H1 (cell line): Measurements from ENCODE around the gene TCF7L1. TPM values are rescaled to one million over a fixed set of nuclear protein-coding genes. Genes with fewer than 3 reads are reported as not detected.

Source experiments
- CTCF ChIA-PET: fragments of 300-600 bp; sonication (Branson Sonifier 250); formaldehyde crosslinking; loops from one replicate; lab custom pipeline; 2021; ENCODE audit not compliant: partially characterized antibody; lab: Charles Lee
- POLR2A ChIA-PET: fragments of 300-600 bp; sonication (Branson Sonifier 250); formaldehyde crosslinking; loops from one replicate; lab custom pipeline; 2021; ENCODE audit warnings: inconsistent platforms; ENCODE audit not compliant: partially characterized antibody; lab: Charles Lee
- DNase-seq, 2 experiments: peaks; one replicate each; pipeline versions ENCODE4 v3.0.0 to v3.0.0-alpha.2; 2010 to 2022; ENCODE audit warnings: low spot score in 2 of 2, low read depth in 1 of 2, mixed read lengths in 1 of 2
- FAIRE-seq: peaks from 2 replicates; lab custom pipeline; 2011; peaks lifted over from hg19 to GRCh38; lab: Jason Lieb, UNC
- H2AFZ ChIP-seq: 2 replicates; pipeline ENCODE4 v1.8.1; 2012; ENCODE audit warnings: low read length, inconsistent platforms
- H2AK5ac ChIP-seq: 2 replicates; pipeline ENCODE4 v1.6.1; 2013; ENCODE audit warnings: low read depth, low read length
- H2BK120ac ChIP-seq: replicated peaks from 2 replicates; pipeline ENCODE3; 2013; ENCODE audit warnings: low read depth, low read length, inconsistent platforms
- H2BK12ac ChIP-seq: 2 replicates; pipeline ENCODE4 v1.6.1; 2013; ENCODE audit warnings: low read depth, low read length
- H2BK15ac ChIP-seq: 2 replicates; pipeline ENCODE4 v1.6.1; 2013; ENCODE audit warnings: low read length
- H2BK20ac ChIP-seq: 2 replicates; pipeline ENCODE4 v1.6.1; 2013; ENCODE audit warnings: low read length
- H2BK5ac ChIP-seq: 2 replicates; pipeline ENCODE4 v1.6.1; 2013; ENCODE audit warnings: low read depth, low read length
- H3K14ac ChIP-seq: 2 replicates; pipeline ENCODE4 v1.6.1; 2013; ENCODE audit warnings: inconsistent platforms; ENCODE audit not compliant: insufficient read length
- H3K18ac ChIP-seq: 2 replicates; pipeline ENCODE4 v1.6.1; 2013; ENCODE audit warnings: low read length; ENCODE audit errors: extremely low read depth
- H3K23ac ChIP-seq: 2 replicates; pipeline ENCODE4 v1.6.1; 2013; ENCODE audit warnings: inconsistent platforms; ENCODE audit not compliant: insufficient read length
- H3K23me2 ChIP-seq: 2 replicates; pipeline ENCODE4 v1.6.1; 2013; ENCODE audit warnings: low read depth, low read length
- H3K27ac ChIP-seq: 2 replicates; pipeline ENCODE4 v1.6.1; 2011; ENCODE audit warnings: low read depth, low read length, inconsistent platforms
- H3K27me3 ChIP-seq, 4 experiments: replicated peaks in 1 of 4; 1 replicate in 1 of 4; 2 replicates in 3 of 4; pipeline versions ENCODE4 v1.6.1 to v1.8.1; 2011 to 2013; ENCODE audit warnings: low read length in 3 of 4, mild to moderate bottlenecking in 3 of 4, inconsistent platforms in 2 of 4, mixed read lengths in 2 of 4, moderate library complexity in 1 of 4; ENCODE audit not compliant: control insufficient read depth in 3 of 4, insufficient read depth in 3 of 4; ENCODE audit errors: extremely low read depth in 1 of 4
- H3K36me3 ChIP-seq, 4 experiments: 2 replicates each; pipeline versions ENCODE4 v1.6.1 to v1.8.1; 2011 to 2013; ENCODE audit warnings: mild to moderate bottlenecking in 4 of 4, low read length in 3 of 4, moderate library complexity in 2 of 4, control low read depth in 1 of 4, inconsistent platforms in 1 of 4; ENCODE audit not compliant: insufficient read depth in 4 of 4, control insufficient read depth in 2 of 4
- H3K4ac ChIP-seq: replicated peaks from 2 replicates; pipeline ENCODE3; 2013; ENCODE audit warnings: low read length, low read depth, mixed read lengths, inconsistent platforms; ENCODE audit not compliant: insufficient read length
- H3K4me1 ChIP-seq, 4 experiments: replicated peaks in 1 of 4; 1 replicate in 1 of 4; 2 replicates in 3 of 4; pipeline versions ENCODE4 v1.6.1 to v1.8.1; 2011 to 2013; ENCODE audit warnings: low read length in 3 of 4, inconsistent platforms in 2 of 4, mixed read lengths in 1 of 4; ENCODE audit not compliant: insufficient read depth in 4 of 4, control insufficient read depth in 3 of 4
- H3K4me2 ChIP-seq, 2 experiments: 2 replicates each; pipeline versions ENCODE4 v1.6.1 to v1.8.1; 2011 to 2013; ENCODE audit warnings: low read depth in 2 of 2, low read length in 2 of 2, control low read depth in 1 of 2, inconsistent platforms in 1 of 2, mild to moderate bottlenecking in 1 of 2; ENCODE audit not compliant: insufficient read depth in 1 of 2
- H3K4me3 ChIP-seq, 4 experiments: fragments of 200-600, 300-600 bp in 1 of 4; sonication (generic), shearing (Covaris generic), sonication (Bioruptor Twin) in 1 of 4; 2 replicates each; pipeline versions ENCODE4 v1.5.1 to v1.8.1; 2011 to 2016; ENCODE audit warnings: low read length in 4 of 4, low read depth in 3 of 4, control low read depth in 2 of 4, inconsistent platforms in 2 of 4, mild to moderate bottlenecking in 2 of 4, mixed read lengths in 1 of 4, moderate library complexity in 1 of 4; ENCODE audit not compliant: insufficient read depth in 2 of 4; ENCODE audit errors: extremely low read depth in 1 of 4
- H3K56ac ChIP-seq: replicated peaks from 2 replicates; pipeline ENCODE3; 2013; ENCODE audit warnings: low read depth, mild to moderate bottlenecking, mixed read lengths, low read length, inconsistent platforms; ENCODE audit not compliant: insufficient read length
- H3K79me1 ChIP-seq: 2 replicates; pipeline ENCODE4 v1.6.1; 2013; ENCODE audit warnings: low read depth, low read length, control low read depth
- H3K79me2 ChIP-seq, 2 experiments: 2 replicates each; pipeline versions ENCODE4 v1.6.1 to v1.8.1; 2012 to 2013; ENCODE audit warnings: low read length in 2 of 2, mild to moderate bottlenecking in 2 of 2, inconsistent platforms in 1 of 2; ENCODE audit not compliant: insufficient read depth in 2 of 2, control insufficient read depth in 1 of 2
- H3K9ac ChIP-seq, 4 experiments: replicated peaks in 1 of 4; 1 replicate in 1 of 4; 2 replicates in 3 of 4; pipeline versions ENCODE4 v1.6.1 to v1.8.1; 2011 to 2013; ENCODE audit warnings: low read depth in 3 of 4, low read length in 3 of 4, control low read depth in 2 of 4, mild to moderate bottlenecking in 2 of 4, moderate library complexity in 2 of 4, inconsistent platforms in 1 of 4; ENCODE audit errors: extremely low read depth in 1 of 4
- H3K9me3 ChIP-seq, 2 experiments: 2 replicates each; pipeline versions ENCODE4 v1.6.1 to v1.8.1; 2012 to 2013; ENCODE audit warnings: mild to moderate bottlenecking in 2 of 2, moderate library complexity in 2 of 2, control low read depth in 1 of 2, inconsistent platforms in 1 of 2, low read depth in 1 of 2, low read length in 1 of 2, mixed read lengths in 1 of 2; ENCODE audit not compliant: insufficient read depth in 2 of 2
- H4K20me1 ChIP-seq, 2 experiments: replicated peaks in 1 of 2; 2 replicates each; pipeline versions ENCODE3 to v1.8.1; 2011 to 2013; ENCODE audit warnings: inconsistent platforms in 2 of 2, low read length in 2 of 2, mild to moderate bottlenecking in 1 of 2; ENCODE audit not compliant: insufficient read depth in 2 of 2, control insufficient read depth in 1 of 2
- H4K5ac ChIP-seq: 2 replicates; pipeline ENCODE4 v1.6.1; 2013; ENCODE audit warnings: low read length, low read depth, mixed read lengths, inconsistent platforms; ENCODE audit not compliant: insufficient read length
- H4K8ac ChIP-seq: 2 replicates; pipeline ENCODE4 v1.8.0; 2013; ENCODE audit warnings: mild to moderate bottlenecking, moderate library complexity, low read length, inconsistent platforms; ENCODE audit not compliant: insufficient read depth; ENCODE audit errors: extremely low read depth
- H4K91ac ChIP-seq: replicated peaks from 2 replicates; pipeline ENCODE3; 2013; ENCODE audit warnings: low read length, mixed read lengths, inconsistent platforms; ENCODE audit not compliant: insufficient read length
- BACH1 ChIP-seq: IDR thresholded peaks from 2 replicates; pipeline ENCODE4 v1.6.1; 2012; ENCODE audit warnings: low read length, improper control_type of control experiment
- BRCA1 ChIP-seq: IDR thresholded peaks from 2 replicates; pipeline ENCODE4 v1.6.1; 2012; ENCODE audit warnings: low read depth, low read length, improper control_type of control experiment
- CBX8 ChIP-seq: fragments of 300-800, 300-1000 bp; sonication (generic); IDR thresholded peaks from 2 replicates; pipeline ENCODE4 v1.7.1; 2016; ENCODE audit warnings: low read depth, low read length, borderline replicate concordance
- CTCF ChIP-seq, 3 experiments: IDR thresholded peaks; 1 replicate in 2 of 3; 2 replicates in 1 of 3; pipeline versions ENCODE4 v1.5.1 to v1.6.1; 2011; ENCODE audit warnings: low read length in 3 of 3, mild to moderate bottlenecking in 3 of 3, inconsistent platforms in 2 of 3, low read depth in 1 of 3, moderate library complexity in 1 of 3; ENCODE audit not compliant: insufficient read depth in 1 of 3; ENCODE audit errors: control extremely low read depth in 1 of 3
- E2F6 ChIP-seq: IDR thresholded peaks from 2 replicates; pipeline ENCODE4 v1.6.1; 2012; ENCODE audit warnings: inconsistent platforms
- KDM5A ChIP-seq: fragments of 200-600 bp; IDR thresholded peaks from 2 replicates; pipeline ENCODE4 v1.7.1; 2012; ENCODE audit warnings: mild to moderate bottlenecking, low read length, inconsistent platforms, mixed read lengths
- POU5F1 ChIP-seq: IDR thresholded peaks from 2 replicates; pipeline ENCODE4 v1.6.1; 2011; ENCODE audit warnings: low read depth, mild to moderate bottlenecking, low read length, moderate library complexity
- SAP30 ChIP-seq: fragments of 300-600 bp; sonication (generic); IDR thresholded peaks from 2 replicates; pipeline ENCODE4 v1.7.1; 2012; ENCODE audit warnings: low read length, moderate library complexity, mild to moderate bottlenecking, inconsistent platforms; ENCODE audit not compliant: insufficient read depth, insufficient replicate concordance
- WGBS, 2 experiments: shearing (Covaris generic) in 1 of 2; methylation state at CpG; one replicate each; pipeline versions ENCODE4 v1.1.6 to v1.1.7; 2013 to 2015; ENCODE audit warnings: low lambda C conversion rate in 2 of 2, mixed read lengths in 2 of 2, inconsistent platforms in 1 of 2, low coverage in 1 of 2, missing lambda C conversion rate in 1 of 2; ENCODE audit not compliant: insufficient replicate concordance in 2 of 2, insufficient coverage in 1 of 2, insufficient read length in 1 of 2; ENCODE audit errors: extremely low coverage in 1 of 2, missing lambda C conversion rate in 1 of 2; 5-methylcytosine and 5-hydroxymethylcytosine counted together
- polyA plus RNA-seq, 7 experiments: library from polyadenylated mRNA; depleted of rRNA in 3 of 7; stranded (reverse) in 5 of 7; unstranded in 2 of 7; fragments of >200 nt in 5 of 7; fragments of 200-250 nt in 2 of 7; gene quantifications; 1 replicate in 5 of 7; 2 replicates in 1 of 7; 4 replicates in 1 of 7; pipeline versions ENCODE4 v1.2.1 to v1.2.3, GENCODE V29; 2011 to 2013; ENCODE audit warnings: missing spikeins in 2 of 7, mixed read lengths in 2 of 7
- total RNA-seq: library from RNA; stranded (reverse); fragmentation: NEBNext Ultra II Directional; extraction: Animal tissue kit (Norgen Biotek cat#: 25700); gene quantifications from 2 replicates; pipeline ENCODE4 v1.2.1, GENCODE V29; 2021
- TF ChIP-seq, protein P1 (sequence below): IDR thresholded peaks from 2 replicates; pipeline ENCODE4 v1.6.1; 2012; ENCODE audit warnings: inconsistent platforms

TCF7L1 gene
- total and polyA plus RNA-seq, 2 of the 8 experiments (the other 6 are each of a cell fraction or from before 2014, with no cell fraction given), result 27.5 to 108 TPM

GRCh38 chr2:85174943-85175342 lies 41.8 kb downstream of the TCF7L1 start:
- no peak overlapping the region for H2BK12ac ChIP-seq
- H3K18ac ChIP-seq, result no peak overlapping the region; the same call in 1 of the 2 replicates
- H3K23ac ChIP-seq, result no peak overlapping the region
- WGBS, 2 experiments, result 94% methylated on average over 6 of the region's 6 CpGs; no CpG with 5 or more reads in 1 of the 2 experiments
- H3K27me3 ChIP-seq, result no peaks in the 10 kb centered on the region
- no peak overlapping the region for H3K27ac ChIP-seq
- H4K8ac ChIP-seq, result no peak overlapping the region
- no peaks in the 10 kb centered on the region for H3K23me2 ChIP-seq
- no peak overlapping the region for H3K4me3 ChIP-seq
- H3K56ac ChIP-seq, result no peak overlapping the region
- peaks cover 20 to 39% (median 28%) of the 10 kb centered on the region in 4 experiments for H3K4me1 ChIP-seq
- H4K20me1 ChIP-seq, result peaks cover 25 to 37% of the 10 kb centered on the region in 2 experiments
- DNase-seq (no peak), FAIRE-seq (no peak)
- H2BK120ac ChIP-seq, result no peak overlapping the region
- no peak overlapping the region for H3K14ac ChIP-seq
- H3K79me1 ChIP-seq, result peaks cover 31% of the 10 kb centered on the region
- H3K4me2 ChIP-seq, result peak overlapping the region in 1 of 2 experiments; percentile 22; a peak in 3 of 4 replicates
- H3K9ac ChIP-seq, result no peak overlapping the region
- no peaks in the 10 kb centered on the region for H3K36me3 ChIP-seq
- H2BK5ac ChIP-seq, result peak overlapping the region; percentile 80; the same call in 1 of the 2 replicates
- CTCF ChIA-PET, result interaction anchor here (0.6 to 3.3 kb wide), 6 partner anchors 11 to 123 kb away, joined by 3 to 26 read pairs (median 4); no protein-coding TSS in a partner anchor
- H4K5ac ChIP-seq, result no peak overlapping the region
- no peaks in the 10 kb centered on the region for H3K9me3 ChIP-seq
- H2AFZ ChIP-seq, result no peak overlapping the region
- H2BK20ac ChIP-seq, result no peak overlapping the region
- POLR2A ChIA-PET, result interaction anchor here (1.0 to 4.0 kb wide), 6 partner anchors 9 to 41 kb away, joined by 3 to 15 read pairs (median 10); partner anchors contain the start of gene TCF7L1
- H3K4ac ChIP-seq, result no peak overlapping the region
- 0 out of 2 replicates have a peak overlapping the region, but pooled peaks have one; percentile 59 for H2AK5ac ChIP-seq
- no peak overlapping the region for H2BK15ac ChIP-seq
- H3K79me2 ChIP-seq, result peaks cover 31 to 97% of the 10 kb centered on the region in 2 experiments
- H4K91ac ChIP-seq, result no peak overlapping the region
- TF ChIP-seq, protein P1, sequence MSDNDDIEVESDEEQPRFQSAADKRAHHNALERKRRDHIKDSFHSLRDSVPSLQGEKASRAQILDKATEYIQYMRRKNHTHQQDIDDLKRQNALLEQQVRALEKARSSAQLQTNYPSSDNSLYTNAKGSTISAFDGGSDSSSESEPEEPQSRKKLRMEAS, result no peak
- no peak for TF ChIP-seq BACH1
- no peak for TF ChIP-seq SAP30
- TF ChIP-seq BRCA1, result no peak
- TF ChIP-seq KDM5A, result no peak
- TF ChIP-seq CBX8, result no peak
- TF ChIP-seq E2F6, result no peak
- TF ChIP-seq CTCF (IDR thresholded peaks at IDR 0.05; ENCODE audit: control extremely low read depth in 1 of 3, insufficient read depth in 1 of 3, low read depth in 1 of 3, low read length in 3 of 3), result no peak
- no peak for TF ChIP-seq POU5F1
